A549 (cell line): ENCODE data around the gene ZNF814. TPM values are rescaled to one million over a fixed set of nuclear protein-coding genes. Genes with fewer than 3 reads are reported as not detected.
"Not testable (repeated sequence)": the region's sequence is repeated elsewhere in the genome, so short reads cannot be mapped to it uniquely, and the experiment has no call there.

Source experiments
- ATAC-seq, 2 experiments: fragments of 200-7000 bp in 1 of 2; fragments of >200 bp in 1 of 2; cut with Nextera tagmentation in 1 of 2; cut with Tn5 transposase in 1 of 2; 3 replicates each; pipeline versions ENCODE4 v1.8.0 to v1.9.1; 2018 to 2020; ENCODE audit warnings: mild to moderate bottlenecking in 1 of 2, moderate library complexity in 1 of 2
- CTCF ChIA-PET: fragments of 300-600 bp; sonication (Branson Sonifier 250); formaldehyde crosslinking; extraction: SDS; loops from one replicate; lab custom pipeline; 2021; ENCODE audit warnings: antibody characterized with exemption, inconsistent platforms; lab: Yijun Ruan, JAX
- POLR2A ChIA-PET: fragments of 350-600 bp; formaldehyde crosslinking; extraction: SDS; loops from one replicate; lab custom pipeline; 2021; ENCODE audit warnings: antibody characterized with exemption, inconsistent platforms; lab: Yijun Ruan, JAX
- DNase-seq, 2 experiments: peaks; one replicate each; pipeline versions ENCODE4 v3.0.0 to v3.0.0-alpha.2; 2011 to 2016; ENCODE audit warnings: low read depth in 1 of 2, low spot score in 1 of 2
- FAIRE-seq: peaks from 2 replicates; lab custom pipeline; 2011; peaks lifted over from hg19 to GRCh38; lab: Jason Lieb, UNC
- H3K27ac ChIP-seq, 2 experiments: fragments of >200 bp; sonication (Bioruptor Twin); formaldehyde crosslinking; 3 replicates each; pipeline ENCODE4 v1.5.1; 2016 to 2017
- H3K4me1 ChIP-seq: fragments of >200 bp; sonication (Bioruptor Twin); formaldehyde crosslinking; 3 replicates; pipeline ENCODE4 v1.6.1; 2016
- H3K4me2 ChIP-seq: fragments of >200 bp; sonication (Bioruptor Twin); formaldehyde crosslinking; 3 replicates; pipeline ENCODE4 v1.6.1; 2016
- H3K4me3 ChIP-seq: fragments of >200 bp; sonication (Bioruptor Twin); formaldehyde crosslinking; 3 replicates; pipeline ENCODE4 v1.5.1; 2016
- H3K9me3 ChIP-seq: fragments of >200 bp; sonication (Bioruptor Twin); formaldehyde crosslinking; 3 replicates; pipeline ENCODE4 v1.6.1; 2016
- BCL3 ChIP-seq: fragments of >200 bp; sonication (Bioruptor Twin); formaldehyde crosslinking; IDR thresholded peaks from 3 replicates; pipeline ENCODE4 v1.6.1; 2016
- CHD4 ChIP-seq: fragments of 200-600 bp; sonication (generic); IDR thresholded peaks from 2 replicates; pipeline ENCODE4 v1.6.1; 2016; ENCODE audit warnings: antibody characterized with exemption, mild to moderate bottlenecking, borderline replicate concordance
- CTCF ChIP-seq: fragments of >200 bp; sonication (Bioruptor Twin); formaldehyde crosslinking; IDR thresholded peaks from 3 replicates; pipeline ENCODE4 v1.5.1; 2016
- FOSL2 ChIP-seq, 2 experiments: fragments of 450-650 bp in 1 of 2; fragments of >200 bp in 1 of 2; sonication (Bioruptor Twin) in 1 of 2; formaldehyde crosslinking; IDR thresholded peaks; 2 replicates each; pipeline versions ENCODE4 v1.5.0 to v1.6.1; 2016 to 2020; ENCODE audit warnings: mild to moderate bottlenecking in 1 of 2, moderate library complexity in 1 of 2
- KDM5A ChIP-seq: fragments of 200-600 bp; sonication (generic); IDR thresholded peaks from 2 replicates; pipeline ENCODE4 v1.6.1; 2016; ENCODE audit warnings: antibody characterized with exemption, mild to moderate bottlenecking
- MYC ChIP-seq: IDR thresholded peaks from 2 replicates; pipeline ENCODE4 v1.6.1; 2012; ENCODE audit warnings: mild to moderate bottlenecking, inconsistent platforms, low read length, improper control_type of control experiment, borderline replicate concordance
- PHF8 ChIP-seq: fragments of 200-600 bp; sonication (generic); IDR thresholded peaks from 2 replicates; pipeline ENCODE4 v1.6.1; 2016; ENCODE audit warnings: low read depth, mild to moderate bottlenecking, antibody characterized with exemption, moderate library complexity, borderline replicate concordance
- POLR2A ChIP-seq: IDR thresholded peaks from 2 replicates; pipeline ENCODE4 v1.6.1; 2012; ENCODE audit warnings: mild to moderate bottlenecking, low read length
- RCOR1 ChIP-seq: fragments of 150-350 bp; IDR thresholded peaks from 2 replicates; pipeline ENCODE4 v1.6.1; 2014; ENCODE audit warnings: antibody characterized with exemption, low read length, low read depth
- TFCP2L1 ChIP-seq: fragments of 250-450 bp; sonication (Bioruptor Pico); IDR thresholded peaks from 2 replicates; pipeline ENCODE4 v1.5.0; 2021; ENCODE audit warnings: mild to moderate bottlenecking
- ZNF302 ChIP-seq: fragments of 250-450 bp; sonication (Bioruptor Pico); IDR thresholded peaks from 2 replicates; pipeline ENCODE4 v1.9.0; 2021; ENCODE audit warnings: inconsistent platforms, mild to moderate bottlenecking, moderate library complexity
- ZSCAN20 ChIP-seq: fragments of 250-450 bp; sonication (Bioruptor Pico); IDR thresholded peaks from 2 replicates; pipeline ENCODE4 v1.8.0; 2022; ENCODE audit warnings: mild to moderate bottlenecking, moderate library complexity
- WGBS: methylation state at CpG from one replicate; pipeline ENCODE4 v1.1.6; 2017; ENCODE audit errors: missing lambda C conversion rate; 5-methylcytosine and 5-hydroxymethylcytosine counted together
- polyA plus RNA-seq, 4 experiments: library from polyadenylated mRNA; depleted of rRNA in 3 of 4; stranded (reverse); fragments of >200 nt; fragmentation: RNase III in 1 of 4; extraction: RNeasy Plus Mini Kit Qiagen cat#74134 plus additional on column Dnase treatment in 1 of 4; gene quantifications; 2 replicates in 3 of 4; 3 replicates in 1 of 4; pipeline ENCODE4 v1.2.3, GENCODE V29; 2011 to 2017
- TF ChIP-seq, protein P1 (sequence below): IDR thresholded peaks from 2 replicates; pipeline ENCODE4 v1.6.1; 2012

Gene ZNF814
- polyA plus RNA-seq, 2 of the 4 experiments (the other 2 are of a cell fraction): 2.1 to 5.5 TPM

GRCh38 chr19:57825511-57825910 lies 63.3 kb downstream of the ZNF814 start (continued):
- TF ChIP-seq RCOR1 (no peak), ZSCAN20 (CRISPR knock-in tag) (no peak), TFCP2L1 (no peak)
- TF ChIP-seq, protein P1, sequence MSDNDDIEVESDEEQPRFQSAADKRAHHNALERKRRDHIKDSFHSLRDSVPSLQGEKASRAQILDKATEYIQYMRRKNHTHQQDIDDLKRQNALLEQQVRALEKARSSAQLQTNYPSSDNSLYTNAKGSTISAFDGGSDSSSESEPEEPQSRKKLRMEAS: no peak

DNA sequence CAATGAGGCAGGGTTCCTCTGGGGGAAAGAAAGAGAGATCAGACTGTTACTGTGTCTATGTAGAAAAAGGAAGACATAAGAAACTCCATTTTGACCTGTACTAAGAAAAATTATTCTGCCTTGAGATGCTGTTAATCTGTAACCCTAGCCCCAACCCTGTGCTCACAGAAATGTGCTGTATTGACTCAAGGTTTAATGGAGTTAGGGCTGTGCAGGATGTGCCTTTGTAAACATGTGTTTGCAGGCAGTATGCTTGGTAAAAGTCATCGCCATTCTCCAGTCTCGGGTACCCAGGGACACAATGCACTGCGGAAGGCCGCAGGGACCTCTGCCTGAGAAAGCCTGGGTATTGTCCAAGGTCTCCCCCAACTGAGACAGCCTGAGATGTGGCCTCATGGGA lies 65.2 kb downstream of the ZNF814 start:
- FAIRE-seq, POLR2A ChIA-PET, ATAC-seq, H3K4me1 ChIP-seq, H3K4me3 ChIP-seq, H3K27ac ChIP-seq, CTCF ChIA-PET, DNase-seq, H3K4me2 ChIP-seq: not testable (repeated sequence)
- 84% methylated on average over 4 of the region's 4 CpGs for WGBS
- H3K9me3 ChIP-seq: peaks cover 46% of the 10 kb centered on the region

- H3K27ac ChIP-seq, POLR2A ChIA-PET, H3K4me2 ChIP-seq, FAIRE-seq, H3K4me3 ChIP-seq, H3K4me1 ChIP-seq, CTCF ChIA-PET, DNase-seq, ATAC-seq: not testable (repeated sequence)
- 83% methylated on average over 2 of the region's 2 CpGs for WGBS
- peaks cover 43% of the 10 kb centered on the region for H3K9me3 ChIP-seq
Observed at GRCh38 chr19:57823155-57823554, 65.7 kb downstream of the ZNF814 start.

GRCh38 chr19:57821501-57821900 lies 67.3 kb downstream of the ZNF814 start:
- ATAC-seq: not testable (repeated sequence)

GRCh38 chr19:57821095-57821494 lies 67.7 kb downstream of the ZNF814 start:
- POLR2A ChIA-PET, CTCF ChIA-PET, FAIRE-seq, DNase-seq, ATAC-seq, H3K27ac ChIP-seq, H3K4me1 ChIP-seq: not testable (repeated sequence)
- WGBS: 100% methylated on average over 2 of the region's 3 CpGs
- peak overlapping the region; percentile 83 for H3K4me3 ChIP-seq
- H3K4me2 ChIP-seq: peak overlapping the region; percentile 94
- peaks cover 27% of the 10 kb centered on the region for H3K9me3 ChIP-seq

More at GRCh38 chr19:57821501-57821900, 67.3 kb downstream of the ZNF814 start:
- CTCF ChIA-PET, DNase-seq, H3K27ac ChIP-seq, FAIRE-seq, H3K4me2 ChIP-seq, H3K4me3 ChIP-seq, POLR2A ChIA-PET, H3K4me1 ChIP-seq: not testable (repeated sequence)
- 99% methylated on average over 2 of the region's 3 CpGs for WGBS
- H3K9me3 ChIP-seq: peaks cover 32% of the 10 kb centered on the region

DNA sequence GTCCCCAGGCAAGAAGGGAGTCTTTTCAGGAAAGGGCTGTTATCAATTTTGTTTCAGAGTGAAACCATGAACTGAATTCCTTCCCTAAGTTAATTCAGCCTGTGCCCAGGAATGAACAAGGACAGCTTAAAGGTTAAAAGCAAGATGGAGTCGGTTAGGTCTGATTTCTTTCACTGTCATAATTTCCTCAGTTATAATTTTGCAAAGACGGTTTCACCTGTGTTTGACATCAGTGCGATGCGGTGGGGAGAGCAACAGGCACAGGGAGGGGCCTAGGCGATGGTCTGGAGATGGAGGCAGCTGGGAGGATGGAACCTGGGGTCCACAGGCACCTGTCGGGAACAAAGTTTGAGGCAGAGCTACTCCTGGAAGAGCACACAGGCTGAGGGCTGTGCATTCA lies 68.2 kb downstream of the ZNF814 start:
- no peak for FAIRE-seq
- WGBS: 64% methylated on average over 6 of the region's 6 CpGs
- POLR2A ChIA-PET: interaction anchor here (0.6 to 2.1 kb wide), 4 partner anchors 93 to 313 kb away, joined by 4 to 9 read pairs (median 8); partner anchors contain the start of genes ZNF417, ZNF551 and ZNF671

DNA sequence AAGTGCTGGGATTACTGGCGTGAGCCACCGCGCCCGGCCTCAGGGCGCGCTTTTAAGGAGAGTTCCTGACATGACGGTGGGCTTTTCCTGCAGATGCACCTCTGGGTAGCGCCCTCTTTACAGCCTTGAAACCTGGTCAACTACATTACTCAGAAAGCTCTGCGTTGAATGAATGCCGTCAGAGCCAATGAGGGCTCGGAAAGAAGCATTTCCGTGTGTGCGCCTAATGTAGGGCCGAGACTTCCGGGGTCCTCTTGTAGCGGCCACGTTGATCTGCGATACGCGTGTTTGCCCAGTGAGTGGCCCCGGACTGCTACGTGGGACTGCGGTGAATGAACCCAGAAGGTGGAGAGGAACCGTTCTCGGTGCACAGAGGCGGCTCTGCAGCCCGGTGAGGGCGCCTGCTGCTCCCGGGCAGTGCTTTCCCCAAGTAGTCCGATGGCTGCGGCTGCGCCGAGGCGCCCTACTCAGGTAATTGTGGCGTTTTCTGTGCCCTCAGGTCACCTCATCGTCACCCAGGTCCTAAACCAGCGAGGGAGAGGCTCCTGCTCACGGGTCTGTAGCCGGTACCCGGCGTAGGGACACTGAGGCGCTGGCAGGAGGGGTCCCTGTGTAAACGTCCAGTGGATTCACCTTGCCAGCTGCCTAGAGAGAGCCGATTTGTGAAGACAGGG lies 69.2 kb downstream of the ZNF814 start:
- WGBS: under 1% methylated on average over 44 of the region's 44 CpGs
- H3K9me3 ChIP-seq: peaks cover 16% of the 10 kb centered on the region; the same call in 1 of the 3 replicates
- ChIA-PET POLR2A (interaction anchor here (0.5 to 2.1 kb wide), 11 partner anchors 12 to 1225 kb away, joined by 3 to 13 read pairs (median 4); partner anchors contain the start of genes ZNF417, ZNF551, ZNF586 and ZNF587), CTCF (interaction anchor here (0.6 to 1.4 kb wide), 3 partner anchors 10 to 347 kb away, joined by 3 read pairs; partner anchors contain the start of gene ZNF587B)
- ATAC-seq (peak; percentile 93 to 94), FAIRE-seq (peak; percentile 63), DNase-seq (peak; percentile 97 to 99)
- peak overlapping the region; percentile 83 for H3K4me3 ChIP-seq
- H3K4me1 ChIP-seq: peaks cover 5% of the 10 kb centered on the region; the same call in 2 of the 3 replicates
- peak overlapping the region; percentile 94 for H3K4me2 ChIP-seq
- peak overlapping the region; percentile 90 to 91 for H3K27ac ChIP-seq
- TF ChIP-seq KDM5A (peak; percentile 31; the same call in 1 of the 2 replicates), CHD4 (no peak), PHF8 (peak; percentile 59; the same call in 1 of the 2 replicates), MYC (peak; percentile 93), CTCF (peak; percentile 30), BCL3 (0 out of 3 replicates have a peak, but pooled peaks have one; percentile 90), FOSL2 (IDR thresholded peaks at IDR 0.05) (no peak), FOSL2 (CRISPR knock-in tag; IDR thresholded peaks at IDR 0.05) (peak; percentile 31; the same call in 1 of the 2 replicates), POLR2A (peak; percentile 90)

More for the DNA sequence above, 68.2 kb downstream of the ZNF814 start:
- H3K4me3 ChIP-seq: peak overlapping the region; percentile 83
- DNase-seq (no peak), ATAC-seq (no peak)
- TF ChIP-seq FOSL2 (IDR thresholded peaks at IDR 0.05) (no peak), FOSL2 (CRISPR knock-in tag; IDR thresholded peaks at IDR 0.05) (no peak), ZNF302 (CRISPR knock-in tag) (0 out of 2 replicates have a peak, but pooled peaks have one; percentile 14)
- peaks cover 5% of the 10 kb centered on the region; the same call in 2 of the 3 replicates for H3K4me1 ChIP-seq
- H3K4me2 ChIP-seq: peak overlapping the region; percentile 94
- CTCF ChIA-PET: no interaction called here
- peaks cover 23% of the 10 kb centered on the region for H3K9me3 ChIP-seq
- H3K27ac ChIP-seq: peak overlapping the region; percentile 90 to 91; a peak in 5 of 6 replicates
